Effector memory CD4-positive, alpha-beta T cell (primary cell): ENCODE measurements around the gene MAP2K3.
"Not testable (repeated sequence)": the region's sequence is repeated elsewhere in the genome, so short reads cannot be mapped to it uniquely, and the experiment has no call there.

Source experiments
- DNase-seq, 3 donors: peaks; one replicate each; pipeline ENCODE4 v3.0.0-alpha.2; 2020
- H3K27ac ChIP-seq: 2 replicates; pipeline ENCODE4 v1.7.0; 2013; ENCODE audit warnings: mild to moderate bottlenecking, low read length, moderate library complexity; ENCODE audit not compliant: insufficient read depth, poor library complexity, severe bottlenecking
- H3K27me3 ChIP-seq: replicated peaks from 2 replicates; pipeline ENCODE4 v1.7.0; 2013; ENCODE audit warnings: mild to moderate bottlenecking, low read length; ENCODE audit not compliant: insufficient read depth, control insufficient read depth, poor library complexity, severe bottlenecking
- H3K36me3 ChIP-seq: 2 replicates; pipeline ENCODE4 v1.7.0; 2013; ENCODE audit warnings: mild to moderate bottlenecking, low read length, moderate library complexity; ENCODE audit not compliant: control insufficient read depth, insufficient read depth
- H3K4me1 ChIP-seq: 2 replicates; pipeline ENCODE4 v1.7.0; 2013; ENCODE audit warnings: low read length, mild to moderate bottlenecking; ENCODE audit not compliant: control insufficient read depth, insufficient read depth, poor library complexity, severe bottlenecking
- H3K4me3 ChIP-seq: 2 replicates; pipeline ENCODE4 v1.7.0; 2013; ENCODE audit warnings: low read length, low read depth, mild to moderate bottlenecking; ENCODE audit not compliant: insufficient read depth, poor library complexity, severe bottlenecking
- H3K9me3 ChIP-seq: 2 replicates; pipeline ENCODE4 v1.7.0; 2013; ENCODE audit warnings: mild to moderate bottlenecking, low read length, moderate library complexity; ENCODE audit not compliant: control insufficient read depth

The MAP2K3 gene

DNA sequence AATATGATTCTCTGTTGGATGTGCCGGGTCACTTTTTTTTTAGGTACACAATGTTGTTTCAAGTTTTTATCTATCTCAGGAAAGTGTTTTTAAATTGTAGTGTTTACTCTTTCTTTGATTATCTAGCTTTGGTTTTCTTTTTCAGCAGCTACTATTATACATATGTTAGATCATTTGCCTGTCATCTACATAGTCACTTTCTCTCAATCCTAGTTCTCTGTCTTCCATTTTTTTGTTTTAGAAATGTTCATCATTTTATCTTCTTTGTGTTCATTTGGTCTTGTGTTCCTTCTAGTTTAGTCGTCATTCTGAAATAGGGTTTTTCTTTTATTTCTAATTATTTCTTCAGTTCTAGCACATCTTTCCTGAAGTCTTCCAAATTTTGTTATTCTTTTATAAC lies 44.3 kb downstream of the MAP2K3 start:
- not testable (repeated sequence) for H3K27ac ChIP-seq, H3K9me3 ChIP-seq, H3K36me3 ChIP-seq, H3K4me3 ChIP-seq, H3K27me3 ChIP-seq, DNase-seq, H3K4me1 ChIP-seq

DNA sequence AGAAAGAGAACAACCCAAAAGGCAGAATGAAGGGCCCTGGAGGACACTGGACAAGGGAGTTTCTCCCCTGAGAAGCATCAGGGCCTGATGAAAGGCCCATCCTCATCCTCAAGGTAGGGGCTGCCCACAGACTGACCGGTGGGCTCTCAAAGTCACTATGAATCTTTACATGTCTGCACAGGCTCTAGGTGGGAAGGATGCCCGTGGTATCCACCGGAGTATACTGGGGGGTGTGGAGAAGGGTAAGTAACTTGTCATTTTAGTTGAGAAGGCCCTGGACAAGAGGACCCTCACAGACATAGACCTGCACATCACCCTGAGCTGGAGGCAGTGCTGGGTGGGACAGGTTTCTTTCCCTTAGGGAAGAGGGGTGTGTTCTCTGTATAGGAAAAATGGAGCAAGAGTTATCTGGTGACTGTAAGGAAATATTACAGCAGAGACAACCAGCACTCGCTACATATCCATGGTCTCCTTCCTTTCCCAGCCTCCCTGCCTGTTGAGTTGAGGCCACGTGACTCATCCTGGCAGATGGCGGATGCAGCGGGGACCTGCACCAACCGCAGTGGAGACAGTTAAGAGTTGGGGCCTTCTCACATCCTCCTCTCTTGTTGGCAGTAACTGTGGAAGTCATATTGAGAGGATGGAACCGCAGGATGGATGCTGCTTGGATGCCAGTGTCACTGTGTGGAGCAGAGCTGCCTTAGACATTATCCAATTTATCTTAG lies 46.1 kb downstream of the MAP2K3 start:
- no peaks in the 10 kb centered on the region for H3K9me3 ChIP-seq
- no peak overlapping the region for H3K4me3 ChIP-seq
- no peaks in the 10 kb centered on the region for H3K4me1 ChIP-seq
- no peaks in the 10 kb centered on the region for H3K27me3 ChIP-seq
- H3K27ac ChIP-seq, result no peak overlapping the region
- DNase-seq, result no peak
- H3K36me3 ChIP-seq, result no peaks in the 10 kb centered on the region

DNA sequence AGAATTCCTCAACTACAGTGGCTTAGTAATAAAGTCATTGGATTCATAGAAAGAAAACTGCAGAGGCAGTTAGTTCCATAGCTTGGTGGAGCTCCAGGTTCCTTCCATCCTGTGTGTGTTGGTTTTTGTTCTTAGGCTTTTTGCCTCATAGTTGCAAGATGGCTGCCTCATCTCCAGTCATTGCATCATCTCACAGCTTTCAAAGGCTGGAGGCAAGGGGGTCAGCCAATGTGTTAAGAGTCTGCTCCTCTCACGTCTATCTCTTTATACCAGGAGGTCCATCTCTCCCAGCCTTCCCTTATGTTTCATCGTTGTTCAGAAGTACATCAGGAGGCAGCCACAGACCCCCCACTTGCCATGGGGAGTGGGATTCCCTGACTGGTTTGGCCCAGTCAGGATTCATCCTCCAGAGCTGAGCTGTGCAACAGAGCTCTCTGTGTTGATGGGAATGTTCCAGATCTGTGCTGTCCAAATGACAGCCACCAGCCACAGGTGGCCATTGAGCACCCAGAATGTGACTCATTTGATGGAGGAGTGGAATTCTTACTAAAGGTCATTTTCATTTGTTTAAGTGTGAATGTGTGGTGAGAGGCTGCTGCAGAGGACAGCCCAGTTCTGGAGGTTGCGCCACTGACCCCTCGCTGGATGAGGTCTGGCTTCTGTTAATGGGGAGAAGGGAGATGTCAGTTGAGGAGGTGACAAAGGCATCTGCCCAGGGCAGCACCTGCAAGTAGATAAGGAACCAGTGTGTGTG lies 52.2 kb downstream of the MAP2K3 start:
- not testable (repeated sequence) for H3K4me3 ChIP-seq, DNase-seq, H3K4me1 ChIP-seq, H3K36me3 ChIP-seq, H3K27ac ChIP-seq, H3K9me3 ChIP-seq, H3K27me3 ChIP-seq

GRCh38 chr17:21337981-21338625 lies 53.6 kb downstream of the MAP2K3 start:
- H3K9me3 ChIP-seq, H3K4me1 ChIP-seq, H3K27ac ChIP-seq, H3K27me3 ChIP-seq, H3K36me3 ChIP-seq, H3K4me3 ChIP-seq, DNase-seq: not testable (repeated sequence)

GRCh38 chr17:21339011-21339410 lies 54.5 kb downstream of the MAP2K3 start:
- H3K36me3 ChIP-seq, result no peaks in the 10 kb centered on the region
- no peaks in the 10 kb centered on the region for H3K27me3 ChIP-seq
- DNase-seq, result no peak
- H3K4me3 ChIP-seq, result no peak overlapping the region
- H3K4me1 ChIP-seq, result no peaks in the 10 kb centered on the region
- H3K27ac ChIP-seq, result no peak overlapping the region
- no peaks in the 10 kb centered on the region for H3K9me3 ChIP-seq

- not testable (repeated sequence) for H3K9me3 ChIP-seq, DNase-seq, H3K36me3 ChIP-seq, H3K4me1 ChIP-seq, H3K27ac ChIP-seq, H3K27me3 ChIP-seq, H3K4me3 ChIP-seq
Observed at GRCh38 chr17:21339571-21339970, 55.1 kb downstream of the MAP2K3 start.

DNA sequence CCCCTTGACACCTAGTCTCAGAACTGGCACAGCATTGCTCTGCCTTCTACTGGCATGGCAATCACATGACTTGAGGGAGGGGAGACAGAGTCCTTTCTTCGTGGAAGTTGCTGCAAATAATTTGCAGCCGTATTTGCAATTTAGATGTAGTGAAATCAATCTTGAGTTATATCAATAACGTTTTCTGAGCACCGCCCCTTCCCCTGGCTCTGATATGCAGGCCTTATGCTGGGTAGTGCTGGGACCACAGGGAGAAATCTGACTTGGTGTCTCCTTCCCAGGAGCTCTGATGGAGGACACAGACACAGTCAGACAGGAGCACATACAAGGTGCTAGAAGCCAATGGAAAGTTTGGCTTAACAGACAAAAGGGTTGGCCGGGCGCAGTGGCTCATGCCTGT lies 55.9 kb downstream of the MAP2K3 start:
- H3K4me1 ChIP-seq, H3K36me3 ChIP-seq, H3K27me3 ChIP-seq, H3K9me3 ChIP-seq, H3K4me3 ChIP-seq, DNase-seq, H3K27ac ChIP-seq: not testable (repeated sequence)

- DNase-seq, H3K36me3 ChIP-seq, H3K9me3 ChIP-seq, H3K27ac ChIP-seq, H3K27me3 ChIP-seq, H3K4me3 ChIP-seq, H3K4me1 ChIP-seq: not testable (repeated sequence)
Observed at GRCh38 chr17:21341279-21341678, 56.8 kb downstream of the MAP2K3 start.

DNA sequence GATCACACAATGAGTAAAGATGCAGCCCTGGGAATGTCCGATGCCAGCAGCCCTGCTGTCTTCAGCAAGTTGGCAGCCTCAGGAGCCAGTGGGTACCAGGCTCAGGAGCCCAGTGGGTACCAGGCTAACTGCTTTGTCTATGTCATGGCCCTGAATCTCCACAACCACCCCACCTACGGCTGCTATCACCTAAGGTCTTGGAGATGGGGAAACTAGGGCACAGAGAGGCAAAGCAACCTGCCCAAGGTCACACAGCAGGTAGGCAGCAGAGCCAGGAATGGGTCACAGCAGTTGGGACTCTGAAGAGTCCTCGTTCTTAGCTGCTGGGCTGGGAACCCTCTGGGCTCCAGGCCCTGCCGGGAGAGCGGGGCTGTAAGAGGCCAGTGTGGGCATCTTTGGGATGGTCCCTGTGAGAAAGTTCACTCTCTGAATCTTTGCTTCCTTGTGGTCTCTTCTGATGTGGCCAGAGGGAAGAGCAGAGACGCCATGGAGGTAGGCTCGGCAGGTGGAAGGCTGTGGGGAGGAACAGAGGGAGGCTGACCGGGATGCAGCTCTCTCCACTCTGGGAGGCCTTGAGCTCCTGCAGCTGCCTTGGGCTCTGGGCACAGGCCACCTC lies 57.5 kb downstream of the MAP2K3 start:
- H3K36me3 ChIP-seq, DNase-seq, H3K4me3 ChIP-seq, H3K4me1 ChIP-seq, H3K27me3 ChIP-seq, H3K27ac ChIP-seq, H3K9me3 ChIP-seq: not testable (repeated sequence)
